Activated T-helper 1 cell treated with Interleukin-2 at 50 U/mL for 16 hours (primary cell): ENCODE data around the gene DLX1.
"Not testable (repeated sequence)": the region's sequence is repeated elsewhere in the genome, so short reads cannot be mapped to it uniquely, and the experiment has no call there.

Source experiments
- DNase-seq: peaks from one replicate; pipeline ENCODE4 v3.0.0-alpha.2; 2020; ENCODE audit warnings: low read depth

The DLX1 gene

DNA sequence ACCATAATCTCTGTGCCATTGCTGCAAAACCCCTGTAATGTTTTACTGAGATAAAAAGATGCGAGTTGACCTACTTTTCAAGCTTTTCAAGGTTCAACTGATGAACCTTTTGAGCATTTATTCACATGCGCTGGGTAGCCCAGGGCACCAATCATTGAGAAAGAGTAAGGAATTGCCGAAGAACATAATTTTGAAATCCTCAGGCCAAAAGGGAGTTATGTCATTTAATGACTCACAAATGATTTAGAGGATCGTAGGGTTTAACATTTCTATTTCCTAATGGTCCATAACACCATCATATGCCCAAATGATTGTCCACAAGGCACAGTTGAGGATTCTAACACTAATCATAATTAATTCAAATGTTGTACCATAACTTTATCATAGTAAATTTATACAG, 20.2 kb upstream of the DLX1 start:
- DNase-seq, result no peak

DNA sequence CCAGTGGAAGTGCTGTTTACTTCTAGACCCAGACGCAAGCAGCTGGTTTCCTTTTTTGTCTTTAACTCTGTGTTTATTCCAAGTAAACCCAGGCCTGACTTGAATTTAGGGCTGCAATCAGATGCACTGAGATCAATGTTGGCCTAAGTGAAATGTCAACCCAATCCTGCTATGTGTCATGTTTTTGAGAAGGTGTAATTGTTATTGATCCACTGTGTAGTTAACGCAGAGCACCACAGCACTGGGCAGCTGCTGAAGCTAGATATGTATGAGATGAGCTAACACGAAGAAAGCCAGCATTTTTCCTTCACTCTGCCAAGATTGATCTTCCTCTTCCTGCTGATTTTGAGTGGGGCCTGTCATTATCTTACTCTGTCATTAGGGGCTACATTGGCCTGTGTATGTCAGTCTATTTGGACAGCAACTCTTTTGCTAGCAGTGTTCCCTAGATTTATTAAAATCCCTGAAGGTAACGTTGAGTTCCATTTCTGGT, 18.9 kb upstream of the DLX1 start:
- DNase-seq, result no peak

DNA sequence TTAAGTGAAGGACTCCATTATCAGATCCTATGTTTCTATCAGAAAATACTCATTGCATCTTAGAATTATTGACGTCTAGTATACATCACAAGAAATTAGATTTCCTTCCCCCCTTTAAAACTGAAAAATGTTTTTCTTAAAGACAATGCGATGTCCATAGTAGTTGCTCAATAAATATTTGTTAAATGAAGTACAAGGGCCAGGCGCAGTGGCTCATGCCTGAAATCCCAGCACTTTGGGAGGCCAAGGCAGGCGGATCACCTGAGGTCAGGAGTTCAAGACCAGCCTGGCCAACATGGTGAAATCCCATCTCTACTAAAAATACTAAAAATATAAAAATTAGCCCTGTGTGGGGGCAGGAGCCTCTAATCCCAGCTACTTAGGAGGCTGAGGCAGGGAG, 17.4 kb upstream of the DLX1 start:
- DNase-seq, result not testable (repeated sequence)

DNA sequence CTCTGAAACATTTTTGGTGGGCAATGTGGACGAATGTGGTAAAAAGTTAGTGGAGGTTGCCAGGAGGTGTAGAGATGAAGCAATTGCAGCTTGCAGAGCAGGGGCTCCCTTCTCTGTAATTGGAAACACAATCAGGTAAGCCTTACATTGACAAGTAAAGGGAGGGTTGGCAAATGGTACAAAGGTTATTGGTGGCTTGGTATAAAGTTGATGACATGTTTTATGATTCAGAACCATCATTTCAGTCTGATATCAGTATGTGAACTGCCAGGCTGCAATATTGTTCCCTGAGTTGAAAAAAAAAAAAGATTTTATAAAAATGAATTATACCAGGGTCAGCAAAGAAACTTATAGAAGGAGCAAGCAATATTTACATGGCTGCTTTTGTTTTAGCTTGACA, 14.4 kb upstream of the DLX1 start:
- no peak for DNase-seq

DNA sequence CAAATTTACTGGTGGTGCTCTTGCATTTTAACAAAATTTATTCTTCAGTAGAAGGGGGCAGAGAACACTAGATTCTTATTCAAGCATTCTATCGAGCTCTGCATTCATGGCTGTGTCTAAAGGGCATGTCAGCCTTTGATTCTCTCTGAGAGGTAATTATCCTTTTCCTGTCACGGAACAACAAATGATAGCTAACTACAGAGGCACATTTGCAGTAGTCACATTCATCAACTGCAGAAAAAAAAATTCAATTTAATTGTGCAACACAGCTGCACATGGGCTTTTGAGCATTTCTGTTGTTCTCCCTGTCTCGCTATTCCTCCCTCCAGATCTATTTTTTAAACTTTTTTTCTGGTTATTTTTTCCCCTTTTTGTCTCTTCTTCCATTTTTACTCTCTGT, 13.0 kb upstream of the DLX1 start:
- DNase-seq, result no peak

DNA sequence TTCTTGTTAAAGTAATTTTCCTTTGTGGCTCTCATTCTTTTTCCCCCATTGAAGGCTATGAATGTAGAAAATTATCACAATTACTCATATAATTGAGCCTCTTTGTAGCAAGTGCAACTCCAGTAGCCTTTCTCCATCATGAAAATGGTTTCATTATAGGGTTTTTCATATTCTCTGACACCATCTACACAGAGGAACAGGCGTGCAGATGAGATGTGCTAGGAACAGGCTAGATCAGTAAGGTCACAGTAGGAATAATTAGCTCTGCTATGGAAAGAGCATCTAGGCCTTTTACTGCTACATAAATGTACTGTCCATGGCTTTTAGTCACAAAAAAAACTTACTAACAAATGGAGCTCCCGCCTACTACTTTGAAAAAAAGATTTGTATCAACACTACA, 12.6 kb upstream of the DLX1 start:
- DNase-seq, result no peak

DNA sequence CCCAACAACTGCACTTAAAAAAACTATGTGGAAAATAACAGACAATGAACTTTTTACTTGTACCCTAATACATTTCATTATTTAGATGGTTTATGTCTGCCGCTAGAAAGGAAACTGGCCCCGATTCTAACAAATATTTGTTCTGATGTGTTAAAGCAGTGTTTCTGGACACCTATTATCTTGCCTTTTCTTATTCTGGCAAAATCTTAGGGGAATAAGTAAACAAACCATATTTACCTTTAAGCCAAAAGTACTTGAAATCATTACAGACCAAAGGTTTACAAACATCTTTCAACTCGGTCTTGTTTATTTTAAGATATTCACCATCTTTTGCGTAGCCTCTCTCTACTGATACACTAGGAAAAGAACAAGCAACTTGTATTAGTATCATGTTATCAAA, 11.8 kb upstream of the DLX1 start:
- no peak for DNase-seq

DNA sequence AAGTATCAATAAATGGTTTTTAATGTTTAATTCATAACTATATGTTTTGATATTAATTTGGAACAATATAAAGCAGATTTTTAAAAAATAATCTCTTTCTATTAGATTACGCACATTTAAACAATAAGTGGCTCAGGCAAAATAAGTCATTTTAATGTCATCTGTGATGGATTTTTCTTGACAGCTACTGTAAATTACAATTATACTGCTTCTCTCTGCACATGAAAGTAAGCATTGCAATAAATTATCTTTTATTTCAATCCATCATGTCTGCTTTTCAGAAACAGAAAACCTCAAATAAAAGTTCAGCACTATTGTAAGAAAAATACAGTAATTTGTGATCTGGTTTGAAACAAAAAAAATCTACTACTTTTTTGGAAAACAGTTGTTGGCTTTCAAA, 11.1 kb upstream of the DLX1 start:
- DNase-seq, result no peak

DNA sequence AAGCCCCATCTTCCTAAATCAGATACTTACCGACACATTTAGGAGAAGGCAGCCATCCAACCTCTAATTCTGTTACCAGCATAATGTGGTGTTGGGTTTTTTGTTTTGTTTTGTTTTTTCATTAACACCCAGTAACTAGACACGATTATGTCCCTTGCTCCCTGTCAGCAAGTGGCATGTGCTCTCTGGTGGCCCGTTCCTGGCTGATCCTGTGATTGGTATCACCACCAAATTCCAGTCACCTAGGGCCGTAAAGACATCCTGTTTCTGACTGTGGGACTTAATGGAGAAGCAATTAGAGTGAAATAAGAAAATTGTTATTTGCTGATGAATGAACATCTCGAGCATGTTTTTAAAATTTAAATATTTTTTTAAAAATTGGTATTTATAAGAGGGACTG, 5.9 kb upstream of the DLX1 start:
- DNase-seq, result no peak

DNA sequence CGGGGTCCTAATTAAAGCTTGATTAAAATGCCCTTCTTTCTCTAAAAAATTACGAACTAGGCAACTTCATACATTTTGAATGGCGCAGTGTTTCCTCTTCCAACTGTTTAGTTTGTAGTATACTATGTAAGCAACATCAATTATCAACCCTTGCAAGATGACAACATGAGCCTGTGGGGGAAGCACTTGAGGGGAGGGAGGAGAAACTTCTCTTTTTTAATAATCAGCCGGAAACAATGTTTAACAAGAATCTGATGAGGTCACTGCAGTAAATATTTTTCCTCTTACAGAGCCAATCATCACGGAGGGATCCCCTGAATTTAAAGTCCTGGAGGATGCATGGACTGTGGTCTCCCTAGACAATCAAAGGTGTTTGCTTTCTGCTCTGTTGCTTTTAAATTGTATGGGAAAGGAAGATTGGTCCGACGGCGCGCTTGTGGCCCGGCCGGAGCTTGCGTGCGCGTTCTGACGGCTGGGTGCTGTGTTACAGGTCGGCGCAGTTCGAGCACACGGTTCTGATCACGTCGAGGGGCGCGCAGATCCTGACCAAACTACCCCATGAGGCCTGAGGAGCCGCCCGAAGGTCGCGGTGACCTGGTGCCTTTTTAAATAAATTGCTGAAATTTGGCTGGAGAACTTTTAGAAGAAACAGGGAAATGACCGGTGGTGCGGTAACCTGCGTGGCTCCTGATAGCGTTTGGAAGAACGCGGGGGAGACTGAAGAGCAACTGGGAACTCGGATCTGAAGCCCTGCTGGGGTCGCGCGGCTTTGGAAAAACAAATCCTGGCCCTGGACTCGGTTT, 5.3 kb upstream of the DLX1 start:
- DNase-seq, result no peak

DNA sequence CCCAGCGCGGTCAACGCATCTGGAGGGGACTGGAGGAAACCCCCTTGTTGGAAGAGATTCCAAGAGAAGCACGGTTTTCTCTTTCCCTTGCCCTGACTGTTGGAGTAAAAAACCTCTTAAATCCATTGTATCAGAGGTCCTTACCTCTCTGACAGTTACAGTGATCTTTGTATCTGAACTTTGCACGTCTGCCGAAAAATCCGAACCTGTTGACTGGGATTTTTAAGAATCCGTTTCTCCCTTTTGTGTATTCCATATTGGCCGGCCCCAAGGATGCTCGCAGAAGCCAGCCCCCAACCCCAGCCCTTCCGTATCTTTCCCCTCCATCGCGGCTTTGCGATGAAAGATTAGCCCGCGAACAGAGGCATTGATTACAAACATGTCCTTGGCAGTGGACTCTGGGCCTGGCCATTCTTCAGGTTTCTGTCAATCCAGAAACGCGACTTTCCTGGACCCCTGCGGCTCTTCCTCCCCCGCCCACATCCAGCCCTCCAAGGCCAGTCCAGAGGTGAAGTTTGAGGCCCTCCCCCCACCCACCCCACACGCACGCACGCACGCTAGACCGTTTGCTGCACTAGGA, 4.6 kb upstream of the DLX1 start:
- no peak for DNase-seq

DNA sequence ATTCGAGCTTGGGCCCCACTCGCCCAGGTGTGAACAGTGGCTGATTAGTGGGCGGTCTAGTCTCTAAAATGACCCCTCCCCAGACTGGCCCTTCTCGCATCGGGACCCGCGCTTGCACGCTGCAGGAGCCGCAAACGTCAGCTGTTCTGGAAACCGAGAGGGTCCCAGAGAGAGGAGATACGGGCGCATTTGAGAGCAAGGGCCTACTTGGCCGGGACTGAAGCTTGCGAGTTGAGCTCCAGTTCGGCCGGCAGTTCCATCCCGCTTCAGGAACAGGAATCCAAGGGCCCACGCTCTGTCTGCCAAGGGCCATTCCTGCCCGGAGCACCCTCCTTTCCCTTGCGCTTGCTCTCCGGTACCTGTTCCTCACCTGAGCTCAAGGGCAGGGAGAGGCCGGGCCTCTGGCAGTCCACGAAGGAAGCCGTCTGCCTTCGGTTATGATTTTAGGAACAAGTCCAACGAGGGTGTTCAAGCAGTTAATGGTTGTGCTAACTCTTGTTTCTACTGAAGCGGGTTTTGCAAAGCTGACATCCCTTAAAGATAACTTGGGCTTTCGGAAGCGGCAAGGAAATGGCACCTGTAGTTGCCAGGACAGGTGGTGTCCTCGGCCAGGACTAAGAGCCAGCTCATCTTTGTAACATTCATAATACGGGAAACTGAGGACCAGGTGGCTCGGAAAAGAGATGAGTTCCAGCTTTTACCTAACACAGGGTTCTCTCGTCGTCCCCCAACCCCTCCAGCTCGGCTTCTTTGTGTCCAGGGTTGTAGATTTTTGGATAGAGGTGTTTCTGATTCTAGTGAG, 3.9 kb upstream of the DLX1 start:
- DNase-seq, result no peak

DNA sequence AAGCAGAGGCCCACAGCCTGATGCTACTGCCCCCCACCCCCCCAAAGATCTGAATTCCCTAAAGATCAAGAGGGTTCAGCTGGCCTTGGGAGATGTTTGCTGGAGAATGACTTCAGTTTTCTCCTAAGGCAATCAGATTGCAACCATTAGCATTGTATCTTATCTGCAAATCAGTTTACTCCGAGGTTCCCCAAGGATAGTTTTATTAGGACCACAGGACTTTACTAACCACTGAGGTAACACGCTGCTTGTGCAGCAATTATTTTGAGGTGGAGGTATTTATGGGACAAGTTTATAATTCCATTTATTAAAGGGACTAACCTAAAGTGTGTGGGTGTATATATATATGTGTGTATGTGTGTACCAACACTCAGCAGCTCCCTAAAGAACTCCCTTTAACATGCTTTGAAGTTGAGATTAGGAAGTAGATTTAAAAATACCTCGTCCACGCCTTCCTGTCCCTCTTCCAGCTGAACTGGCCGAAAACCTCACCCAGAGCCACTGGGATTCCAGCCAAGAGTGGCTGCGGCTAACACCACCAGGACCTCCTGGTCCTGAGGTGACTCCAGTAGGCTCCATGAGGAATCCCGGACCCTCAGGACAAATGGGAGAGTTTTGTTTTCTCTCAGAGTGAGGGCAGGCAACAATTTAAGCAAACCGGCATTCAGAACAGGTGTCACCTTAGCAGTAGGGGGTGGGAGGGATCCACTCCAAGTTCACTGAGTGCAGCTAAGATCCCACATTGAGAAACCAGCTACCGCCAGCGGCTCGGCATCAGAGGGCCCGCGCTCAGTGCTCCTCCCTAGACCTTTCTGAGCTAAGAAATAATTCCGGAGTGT, 3.0 kb upstream of the DLX1 start:
- DNase-seq, result no peak

DNA sequence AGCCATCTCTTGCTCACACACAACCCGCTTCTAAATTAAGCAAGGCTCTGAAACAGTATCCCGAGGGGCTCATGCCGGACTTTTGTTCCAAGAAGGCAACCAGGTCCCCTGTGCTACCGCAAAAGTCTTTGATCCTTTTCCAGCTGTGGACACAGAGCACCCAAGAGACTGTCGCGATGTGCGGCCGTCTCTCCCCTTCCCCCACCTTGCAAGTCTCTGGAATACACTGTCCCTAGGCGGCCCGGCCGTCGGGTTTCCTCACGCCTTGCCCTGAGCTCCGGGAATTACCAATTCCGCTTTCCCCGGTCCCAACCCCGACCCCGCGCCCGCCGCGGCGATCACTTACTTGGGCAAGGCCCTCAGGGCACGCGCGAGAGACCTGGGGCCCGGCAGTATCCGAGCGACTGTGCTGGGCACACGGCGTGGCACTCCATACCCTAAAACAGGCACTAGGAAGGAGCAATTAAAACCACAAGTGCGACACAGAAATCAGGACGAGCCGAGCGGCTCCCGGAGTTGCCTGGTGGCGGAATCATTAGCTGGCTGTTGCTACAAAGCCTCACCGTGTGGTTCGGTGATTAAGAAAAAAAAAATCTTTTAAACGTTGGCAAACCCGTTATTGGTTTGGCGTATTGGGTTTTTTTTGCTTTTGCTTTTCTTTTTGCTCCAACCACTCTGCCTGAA, 2.2 kb upstream of the DLX1 start:
- no peak for DNase-seq

DNA sequence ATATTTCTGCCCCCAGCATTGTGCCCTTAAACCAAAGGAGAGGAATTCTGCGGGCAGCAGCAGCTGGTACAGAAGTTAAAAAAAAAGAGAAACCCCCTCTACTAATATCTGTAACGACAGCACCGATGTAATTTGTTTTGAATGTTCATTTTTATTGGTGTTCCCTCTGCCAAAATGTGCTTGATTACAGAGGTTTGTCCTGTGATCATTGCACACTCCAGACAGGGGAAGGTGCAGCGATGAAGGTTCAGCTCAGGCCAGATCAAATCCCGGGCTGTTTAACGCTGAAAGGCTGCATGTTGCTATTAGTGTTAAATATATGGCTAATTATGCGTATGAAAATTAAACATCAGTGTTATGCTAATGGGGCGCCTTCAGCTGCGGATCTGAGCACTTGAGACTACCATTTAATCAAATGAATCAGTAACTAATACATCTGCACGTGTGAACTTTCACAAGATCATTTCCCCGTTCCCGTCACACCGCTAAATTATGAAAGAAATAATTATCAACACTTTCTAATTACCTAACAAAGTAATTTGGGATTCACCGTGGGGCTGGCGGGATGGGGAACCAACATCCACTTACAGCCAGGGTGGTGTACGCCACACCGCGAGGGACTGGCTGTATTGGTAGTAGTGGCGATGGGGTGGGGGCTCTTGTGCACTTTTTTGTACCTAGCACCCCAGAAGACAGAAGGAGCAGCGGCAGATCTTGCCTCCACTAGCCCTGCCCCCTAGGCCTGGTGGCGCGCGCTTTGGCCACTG, 1.5 kb upstream of the DLX1 start:
- no peak for DNase-seq

DNA sequence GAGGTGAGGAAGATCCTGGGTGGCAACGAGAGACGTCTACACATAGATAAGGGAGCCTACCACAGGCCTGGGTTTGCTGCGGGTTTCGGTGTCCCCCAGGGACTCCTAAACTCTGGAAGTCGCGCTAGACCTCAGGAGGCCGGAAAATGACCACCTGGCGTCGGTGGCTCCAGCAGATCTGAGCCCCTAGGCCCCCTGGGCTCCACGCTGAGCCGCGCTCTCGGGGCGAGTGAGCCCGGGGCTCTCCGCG, 987 bp upstream of the DLX1 start:
- no peak for DNase-seq

DNA sequence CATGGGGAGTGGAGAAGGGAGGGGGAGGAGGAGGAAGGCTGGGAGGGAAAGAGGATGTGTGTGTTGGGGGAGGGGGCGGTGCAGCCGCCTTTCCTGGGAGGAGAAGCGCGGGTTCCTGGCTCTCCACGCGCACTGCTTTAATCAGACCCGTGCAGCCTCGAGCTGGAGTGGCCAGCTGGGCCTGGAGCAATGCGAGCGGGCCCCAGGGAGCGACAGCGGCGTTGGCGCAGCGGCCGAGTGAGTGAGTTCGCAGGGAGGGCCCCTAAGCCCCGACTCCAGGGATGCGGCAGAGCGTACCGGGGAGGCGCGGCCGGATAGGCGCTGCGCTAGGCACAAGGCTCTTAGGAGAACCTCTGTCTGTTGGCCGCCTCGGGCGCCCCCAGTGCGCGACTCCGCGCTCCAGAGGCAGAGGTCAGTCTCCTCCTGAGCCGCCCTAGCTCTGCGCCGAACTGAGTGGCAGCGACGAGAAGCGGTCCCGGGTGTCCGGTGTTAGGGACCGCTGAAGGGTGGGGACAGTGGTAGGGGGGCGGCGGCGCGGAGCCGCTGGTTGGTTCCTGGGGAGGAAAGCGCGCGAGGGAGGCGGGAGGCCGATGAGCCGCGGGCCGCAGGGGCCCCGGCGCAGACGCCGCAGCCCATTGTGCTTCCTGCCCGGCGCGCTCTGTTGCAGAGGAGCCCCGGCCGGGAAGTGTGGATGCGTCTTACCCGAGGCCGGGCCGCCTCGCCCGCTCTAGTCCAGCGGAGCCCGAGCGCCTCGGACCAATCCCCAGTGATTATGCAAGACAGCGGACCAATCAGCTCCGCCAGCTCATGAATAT, 455 bp upstream of the DLX1 start:
- DNase-seq, result no peak

DNA sequence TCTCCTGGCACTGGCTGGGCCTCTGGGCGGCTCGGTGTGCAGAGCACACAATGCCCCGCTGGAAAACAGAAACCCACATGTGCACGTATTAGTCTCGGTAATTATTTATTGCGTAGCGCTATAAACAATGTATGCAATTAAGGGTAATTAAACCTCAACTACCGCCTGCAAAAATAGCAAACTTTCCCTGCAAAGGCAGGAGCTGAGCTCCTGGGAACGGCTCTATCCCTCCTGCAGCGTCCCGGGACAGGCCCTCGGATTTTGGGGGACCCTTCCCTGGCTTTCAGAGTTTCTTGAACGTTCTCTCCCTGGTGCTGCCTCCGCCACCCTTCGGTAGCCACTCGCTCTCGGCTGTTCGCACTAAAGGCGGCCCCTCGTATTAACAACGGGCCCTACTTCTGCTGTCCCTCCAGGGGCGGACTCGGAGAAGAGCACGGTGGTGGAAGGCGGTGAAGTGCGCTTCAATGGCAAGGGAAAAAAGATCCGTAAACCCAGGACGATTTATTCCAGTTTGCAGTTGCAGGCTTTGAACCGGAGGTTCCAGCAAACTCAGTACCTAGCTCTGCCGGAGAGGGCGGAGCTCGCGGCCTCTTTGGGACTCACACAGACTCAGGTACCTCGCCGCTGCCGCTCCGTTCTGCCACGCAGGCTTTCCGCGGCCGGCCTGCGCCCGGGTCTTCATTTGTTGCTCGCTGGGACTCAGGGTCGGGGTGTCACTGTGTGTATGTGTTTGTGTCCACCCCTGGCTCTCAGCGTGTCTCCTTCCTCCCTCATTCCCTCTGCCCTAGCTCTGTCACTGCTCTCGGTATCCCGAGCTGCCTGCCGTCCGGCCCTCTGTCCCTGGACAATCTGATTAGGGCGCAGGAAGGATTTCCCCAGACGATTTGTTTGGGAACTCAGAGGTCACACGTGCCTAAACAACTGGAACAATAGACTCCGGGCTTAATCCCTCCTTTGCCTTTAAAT, 1.2 kb downstream of the DLX1 start:
- DNase-seq, result no peak

DNA sequence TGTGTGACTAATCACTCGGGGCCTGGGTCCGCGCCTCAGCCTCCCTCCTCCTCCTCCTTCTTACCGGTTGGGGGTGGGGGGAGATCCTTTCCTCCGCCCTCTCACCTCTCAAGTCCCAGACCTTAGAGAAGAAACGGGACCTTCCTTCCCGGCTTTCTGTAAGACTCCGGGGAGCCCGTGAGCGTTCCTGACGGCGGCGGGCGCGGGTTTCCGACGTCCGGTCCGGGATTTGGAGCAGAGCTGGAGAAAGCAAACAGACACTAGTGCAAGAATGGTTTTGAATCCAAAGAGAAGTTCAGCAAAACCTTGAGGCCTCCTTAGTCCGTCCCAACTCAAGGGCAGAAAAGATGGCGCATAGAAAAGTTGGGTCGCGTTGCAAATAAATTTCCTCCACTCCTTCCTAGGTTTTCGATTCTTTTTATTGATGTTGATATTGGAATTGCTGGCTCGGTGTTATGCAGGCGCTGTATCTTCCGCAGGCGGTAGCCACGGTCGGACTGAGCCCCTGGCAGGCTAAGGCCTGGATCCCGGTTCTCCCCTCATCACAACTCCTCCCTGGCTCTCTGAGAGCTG, 2.0 kb downstream of the DLX1 start:
- no peak for DNase-seq
